Brain pericyte (primary cell): ENCODE results near the gene LMAN2.
"Not testable (repeated sequence)": the region's sequence is repeated elsewhere in the genome, so short reads cannot be mapped to it uniquely, and the experiment has no call there.

Experiments used
- DNase-seq: peaks from one replicate; pipeline ENCODE4 v3.0.0-alpha.2; 2012; ENCODE audit warnings: low read depth, low spot score

Gene LMAN2

DNA sequence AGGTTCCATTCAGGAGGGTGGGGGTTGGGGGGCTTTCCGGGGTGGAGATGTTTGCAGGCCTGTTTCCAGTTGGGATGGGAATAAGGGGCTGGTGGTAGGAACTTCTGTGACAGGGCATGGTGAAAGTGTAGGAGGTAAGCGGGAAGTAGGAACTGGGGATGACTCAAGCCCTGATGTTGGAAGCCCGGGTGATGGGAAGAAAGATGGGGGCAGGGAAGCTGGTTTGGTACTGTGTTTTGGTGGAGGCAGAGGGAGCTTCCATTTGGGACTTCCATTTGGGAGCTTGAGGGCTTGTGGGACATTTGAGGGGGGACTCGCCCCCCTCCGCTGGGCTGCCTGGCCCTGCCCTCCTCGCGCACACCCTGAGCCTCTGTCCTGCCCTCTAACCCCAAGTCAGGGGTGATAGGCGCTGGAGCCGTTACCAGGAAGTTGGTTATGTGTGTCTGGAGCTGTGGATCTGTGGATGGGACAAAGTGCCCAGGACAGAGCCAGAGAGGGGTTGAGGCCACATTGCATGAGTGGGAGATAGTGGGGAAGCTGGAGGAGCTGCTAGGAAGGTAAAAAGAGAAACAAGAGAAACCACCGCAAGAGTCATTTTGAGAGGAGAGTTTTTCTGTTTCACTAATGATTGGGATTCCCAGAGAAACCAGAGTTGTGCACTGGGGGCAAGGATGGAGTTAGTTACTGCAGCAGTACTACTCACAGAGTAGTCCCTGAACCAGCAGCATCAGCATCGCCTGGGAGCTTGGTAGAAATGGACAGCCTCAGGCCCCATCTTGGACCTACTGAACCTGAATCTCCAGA is 12.9 kb upstream of the LMAN2 start:
- DNase-seq = no peak

DNA sequence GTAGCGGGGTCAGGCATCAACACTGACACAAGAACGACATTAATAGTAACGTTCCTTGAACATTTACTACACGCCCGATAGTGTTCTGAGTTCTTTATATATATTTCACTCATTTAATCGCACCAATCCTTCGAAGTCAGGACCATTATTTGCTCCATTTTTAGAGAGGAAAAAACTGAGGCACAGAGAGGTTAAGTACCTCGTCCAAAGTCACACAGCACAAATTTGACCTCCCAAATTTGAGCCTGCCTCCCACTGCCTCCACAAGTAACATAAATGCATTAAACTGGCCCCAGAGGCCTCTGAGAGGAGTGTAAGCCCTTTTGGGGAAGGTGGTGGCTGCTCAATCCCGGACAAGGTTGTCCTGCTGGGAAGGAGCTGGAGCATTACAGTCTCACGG is 12.1 kb upstream of the LMAN2 start:
- DNase-seq = no peak

DNA sequence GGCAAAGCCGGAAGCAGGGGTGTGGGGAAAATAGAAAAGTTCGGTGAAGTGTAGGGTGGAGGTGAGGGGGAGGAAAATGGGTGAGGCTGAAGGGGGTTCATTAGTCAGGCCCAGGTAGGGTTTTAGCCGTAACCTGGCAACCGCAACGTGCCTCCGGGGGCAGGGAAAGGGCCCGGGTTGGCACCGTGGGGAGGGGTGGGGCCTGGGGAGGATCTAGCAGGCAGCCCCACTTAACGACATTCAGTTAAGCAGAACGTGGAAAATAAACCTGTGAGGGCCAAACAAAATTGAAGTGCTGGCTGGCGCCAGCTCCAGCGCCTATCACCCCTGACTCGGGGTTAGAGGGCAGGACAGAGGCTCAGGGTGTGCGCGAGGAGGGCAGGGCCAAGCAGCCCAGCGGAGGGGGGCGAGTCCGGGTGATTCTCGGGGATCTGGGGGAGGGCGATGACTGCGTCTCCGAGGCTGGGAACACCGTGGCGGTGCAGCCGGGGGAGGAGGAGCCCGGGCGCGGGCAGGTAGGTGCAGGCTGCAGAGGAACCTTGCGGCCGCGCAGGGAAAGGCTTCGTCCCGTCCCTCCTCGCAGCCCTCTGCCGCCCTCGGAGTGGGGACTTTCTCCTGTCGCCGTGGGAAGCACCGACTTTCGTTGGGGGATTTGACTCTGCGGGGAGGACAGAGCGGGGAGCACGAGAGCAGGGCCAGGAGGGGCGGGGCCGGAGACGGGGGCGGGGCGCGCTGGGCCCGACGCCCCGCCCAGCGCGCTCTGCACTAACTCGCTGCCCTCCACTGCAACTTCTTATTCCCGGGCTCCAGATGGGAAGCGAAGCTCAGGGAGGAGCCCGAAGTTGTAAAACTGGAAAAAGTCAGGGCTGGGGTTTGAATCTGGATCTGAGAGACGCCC is 11.4 kb upstream of the LMAN2 start:
- DNase-seq = no peak

DNA sequence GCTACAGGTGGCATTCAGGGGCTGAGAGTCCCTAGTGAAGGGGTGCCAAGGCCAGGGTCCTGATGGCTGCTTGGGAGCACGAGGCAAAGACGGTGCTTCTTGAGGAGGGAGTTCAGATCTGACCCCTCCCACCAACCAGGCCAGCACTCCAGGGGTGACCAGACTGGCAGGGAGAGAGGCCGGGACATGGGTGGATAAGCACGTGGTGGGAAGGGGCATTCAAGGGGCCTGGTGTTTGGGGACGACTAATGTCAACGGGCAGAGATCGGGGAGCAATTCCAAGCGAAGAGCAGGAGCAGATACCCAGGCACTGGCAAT is 10.8 kb upstream of the LMAN2 start:
- no peak for DNase-seq

DNA sequence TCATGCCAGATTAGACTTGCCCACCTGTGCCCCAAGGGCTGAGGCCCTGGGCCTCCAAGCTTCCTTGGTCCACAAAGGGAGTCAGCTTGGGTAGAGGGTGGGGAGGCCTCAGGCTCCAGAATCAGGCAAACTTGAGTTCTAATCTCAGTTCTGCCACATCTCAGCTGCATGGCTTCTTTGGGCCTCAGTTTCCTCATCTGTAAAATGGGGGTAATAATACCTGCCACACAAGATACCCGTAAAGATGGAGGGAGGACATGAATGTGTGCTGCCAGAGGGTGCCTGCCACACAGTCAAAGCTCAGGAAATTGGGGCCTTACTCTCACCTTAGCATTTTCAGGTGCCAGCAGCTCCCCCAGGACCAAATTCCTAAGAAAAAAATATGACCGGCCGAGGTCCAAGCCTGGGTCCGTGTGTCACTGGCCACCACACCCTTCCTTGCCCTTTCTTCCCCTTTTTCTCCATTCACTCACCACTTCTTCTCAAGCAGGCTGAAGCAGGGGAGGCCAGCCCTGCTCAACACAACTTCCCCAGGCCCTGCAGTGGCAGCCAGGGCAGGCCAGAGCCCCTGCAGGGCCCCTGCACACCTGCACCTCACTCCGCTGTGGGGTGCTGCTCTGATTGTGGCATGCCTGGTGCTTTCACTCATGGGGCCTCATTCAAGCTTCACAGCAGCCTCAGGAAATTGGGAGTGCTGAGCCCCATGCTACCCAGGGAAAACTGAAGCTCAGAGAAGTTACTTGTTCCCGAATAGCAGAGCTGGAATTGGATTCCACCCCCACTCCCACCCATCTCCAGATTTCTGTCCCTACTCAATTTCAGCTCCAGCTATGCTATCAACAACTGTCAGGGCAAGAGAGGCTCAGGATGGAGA is 10.2 kb upstream of the LMAN2 start:
- no peak for DNase-seq

DNA sequence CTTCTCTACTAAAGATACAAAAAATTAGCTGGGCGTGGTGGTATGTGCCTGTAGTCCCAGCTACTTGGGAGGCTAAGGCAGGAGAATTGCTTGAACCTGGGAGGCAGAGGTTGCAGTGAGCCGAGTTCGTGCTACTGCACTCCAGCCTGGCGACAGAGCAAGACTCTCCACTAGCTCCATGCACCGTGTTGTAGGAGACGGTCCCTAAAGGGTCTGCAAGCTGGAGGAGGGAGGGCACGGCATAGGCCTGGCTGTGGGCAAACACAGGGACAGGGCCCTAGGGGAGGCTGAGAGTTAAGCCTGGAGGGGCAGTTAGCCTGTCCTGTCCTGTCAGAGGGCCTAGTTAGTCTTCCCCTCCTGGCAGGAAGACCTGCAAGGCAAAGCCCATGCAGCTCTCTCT is 9.3 kb upstream of the LMAN2 start:
- not testable (repeated sequence) for DNase-seq

DNA sequence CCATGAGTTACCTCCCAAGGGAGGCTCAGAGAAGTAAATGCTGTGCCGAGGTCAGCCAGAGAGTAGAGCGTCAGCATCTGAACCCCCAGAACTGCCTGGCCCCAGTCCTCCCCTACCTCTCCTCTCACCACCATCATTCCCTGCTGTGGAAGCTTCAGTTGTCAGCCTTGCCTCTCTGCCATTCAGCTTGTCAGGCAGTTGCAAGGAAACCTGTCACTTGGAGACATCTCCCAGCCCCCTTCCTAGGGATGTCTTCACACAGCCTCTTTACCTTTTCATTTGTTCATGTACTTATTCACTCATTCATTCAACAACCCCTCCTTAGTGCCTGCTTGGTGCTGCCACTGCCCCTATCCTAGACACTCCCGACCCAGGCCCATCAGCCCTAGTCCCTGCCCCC is 8.4 kb upstream of the LMAN2 start:
- no peak for DNase-seq

DNA sequence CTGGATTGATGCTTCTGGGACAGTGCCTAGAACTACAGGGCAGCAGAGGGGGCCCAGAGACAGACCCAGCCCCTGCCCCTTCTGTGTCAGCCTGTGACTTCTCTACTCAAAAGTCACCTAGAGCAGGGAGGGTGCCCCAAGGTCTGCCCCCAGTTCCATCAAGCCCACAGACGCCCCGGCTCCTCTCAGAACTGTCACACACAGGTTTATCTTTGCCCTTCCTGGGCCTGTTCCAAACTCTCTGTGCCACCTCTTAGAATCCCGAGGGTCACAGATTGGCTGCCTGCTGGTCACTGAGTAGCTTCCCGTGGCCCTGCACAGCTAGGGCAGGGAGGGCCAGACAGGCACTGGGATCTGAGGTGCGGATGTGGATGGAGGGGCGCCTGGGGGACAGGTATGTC is 8.0 kb upstream of the LMAN2 start:
- DNase-seq = no peak

DNA sequence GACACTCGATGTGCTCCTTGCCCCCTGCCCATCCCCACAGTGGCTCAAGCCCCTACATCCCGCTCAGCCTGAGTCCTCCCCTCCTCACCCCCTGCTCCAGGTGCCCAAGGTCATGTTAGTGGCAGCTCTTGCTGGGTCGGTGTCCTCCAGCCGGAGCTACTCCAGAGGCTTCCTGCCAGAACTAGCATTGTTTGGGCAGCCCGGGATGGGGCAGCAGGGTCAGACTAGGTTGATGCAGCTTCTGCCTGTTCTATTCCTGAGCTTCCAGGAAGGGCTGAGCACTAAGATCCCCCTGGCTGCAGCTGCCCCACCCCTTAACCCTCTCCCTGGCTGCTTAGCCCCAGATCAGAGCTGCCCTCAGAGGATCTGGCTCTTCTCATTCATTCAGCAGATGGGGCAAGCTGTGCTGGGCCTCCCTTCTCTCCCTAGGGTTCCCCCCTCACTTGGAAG is 6.9 kb upstream of the LMAN2 start:
- DNase-seq = no peak

DNA sequence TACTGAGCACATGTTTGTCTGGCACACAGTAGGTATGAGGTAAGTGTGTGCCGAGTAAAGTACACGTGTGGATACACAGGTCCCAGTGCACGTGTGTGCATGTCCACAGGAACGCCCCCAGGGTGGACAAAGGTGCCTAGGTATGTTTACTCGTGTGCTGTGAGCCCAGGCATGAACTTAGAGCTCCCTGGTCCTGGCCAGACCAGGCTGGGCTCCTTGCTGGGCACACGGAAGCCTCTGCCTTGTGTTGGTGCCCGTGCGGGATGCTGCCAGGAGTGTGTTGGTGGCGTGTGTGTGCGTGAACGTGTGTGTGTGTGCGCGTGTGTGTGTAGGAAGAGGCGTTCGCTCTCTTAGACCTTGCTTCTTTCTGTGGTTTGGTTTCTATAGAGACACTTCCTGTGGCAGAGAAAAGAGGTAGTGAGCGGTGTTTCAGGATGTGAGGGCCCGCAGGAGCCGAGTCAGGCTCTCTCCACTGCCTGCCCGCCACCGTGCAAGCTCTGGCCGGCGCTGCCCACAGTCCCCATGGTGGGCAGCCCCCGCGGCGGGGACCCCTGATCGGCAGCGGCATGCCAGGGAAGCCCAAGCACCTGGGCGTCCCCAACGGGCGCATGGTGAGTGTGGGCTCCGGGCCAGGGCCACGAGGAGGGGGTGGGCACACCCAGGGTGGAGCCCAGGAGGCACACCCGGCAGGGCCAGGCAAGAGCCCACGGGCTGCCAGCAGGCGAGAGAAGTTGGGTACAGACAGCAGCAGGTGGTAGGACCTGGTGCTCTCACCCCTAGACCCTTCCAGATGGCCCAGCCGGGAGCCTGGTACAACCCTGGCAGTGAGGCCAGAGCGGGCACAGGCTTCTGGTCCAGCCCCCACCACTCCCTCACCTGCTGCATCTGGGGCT is 6.2 kb upstream of the LMAN2 start, which contains the start of gene RGS14:
Gene RGS14, plus strand, starts transcription at position 466 of the 893 bp plus-strand sequence. Its CDS starts 101 bp downstream, at position 567.
- DNase-seq = no peak

DNA sequence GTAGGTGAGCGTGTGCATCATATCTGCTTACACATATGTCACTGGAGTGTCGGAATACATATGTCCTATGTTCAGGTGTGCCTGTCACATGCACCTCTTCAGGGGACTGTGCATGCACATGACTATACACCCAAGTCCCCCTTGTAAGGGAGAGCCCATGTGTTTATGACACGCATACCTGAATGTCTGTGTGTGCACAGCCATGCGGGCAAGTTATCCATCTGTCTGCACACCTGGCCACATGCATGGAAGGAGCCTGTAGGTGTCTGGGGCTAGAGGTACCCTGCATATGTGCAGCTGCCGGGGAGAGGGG is 5.6 kb upstream of the LMAN2 start:
- no peak for DNase-seq

DNA sequence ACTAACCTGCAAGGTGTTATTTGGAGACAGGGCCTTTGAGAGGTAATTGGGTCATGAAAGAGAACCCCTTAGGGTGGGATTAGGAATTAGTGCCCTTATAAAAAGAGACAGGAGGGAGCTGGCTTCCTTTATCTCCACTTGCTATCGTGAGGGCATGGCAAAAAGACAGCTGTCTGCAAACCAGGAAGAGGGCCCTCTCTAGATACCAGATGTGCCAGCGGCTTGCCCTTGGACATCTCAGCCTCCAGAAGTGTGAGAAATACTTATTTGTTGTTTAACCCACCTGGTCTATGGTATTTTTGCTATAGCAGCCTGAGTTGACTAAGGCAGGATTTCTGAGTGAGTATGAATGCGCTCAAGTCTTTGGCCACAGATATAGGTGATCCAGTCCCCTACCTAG is 5.3 kb upstream of the LMAN2 start:
- DNase-seq = no peak

DNA sequence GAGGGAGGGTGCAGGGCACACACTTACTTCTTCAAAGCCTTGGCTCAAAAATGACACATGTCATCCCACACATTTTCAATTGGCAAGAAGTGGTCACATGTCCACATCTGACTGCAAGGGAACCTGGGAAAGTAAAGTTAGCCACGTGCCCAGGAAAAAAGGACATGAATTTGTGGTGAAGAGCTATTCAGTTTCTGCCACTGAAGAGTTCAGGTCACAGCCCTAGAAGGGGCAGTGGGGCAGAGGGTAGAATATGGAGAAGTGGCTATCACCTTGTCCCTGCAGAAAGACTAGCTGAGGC is 4.3 kb upstream of the LMAN2 start:
- DNase-seq = no peak

DNA sequence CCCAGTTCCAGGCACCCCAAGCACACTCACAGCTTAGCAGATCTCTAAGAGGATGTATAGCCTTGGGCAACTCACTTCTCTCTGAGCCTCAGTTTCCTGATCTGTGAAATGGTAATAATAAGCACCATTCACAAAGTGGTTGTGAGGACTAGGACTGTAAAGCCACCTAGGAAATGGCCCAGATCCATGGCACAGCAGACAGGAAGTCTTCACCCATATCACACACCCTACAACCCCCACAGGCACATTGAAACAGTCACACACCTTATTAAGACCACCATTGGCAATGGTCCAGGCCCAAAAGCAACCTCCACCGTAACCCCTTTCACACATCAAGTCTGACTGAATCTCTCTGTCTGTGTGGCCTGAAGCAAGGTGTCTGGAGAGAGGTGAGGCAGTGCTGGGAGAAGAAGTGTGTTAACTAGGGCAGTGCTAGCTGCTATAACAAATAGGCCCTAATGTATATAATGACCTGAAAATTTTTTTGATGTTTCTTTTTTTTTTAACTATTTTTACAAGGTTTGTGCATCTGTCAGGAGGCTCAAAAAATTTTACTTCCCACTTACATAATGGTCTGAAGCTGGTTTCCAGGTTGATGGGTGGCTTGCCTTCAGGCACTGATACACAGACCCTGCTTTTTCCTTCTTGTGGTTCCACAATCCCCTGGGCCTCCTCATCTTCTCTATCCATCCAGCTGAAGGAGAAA is 3.8 kb upstream of the LMAN2 start:
- DNase-seq = no peak

DNA sequence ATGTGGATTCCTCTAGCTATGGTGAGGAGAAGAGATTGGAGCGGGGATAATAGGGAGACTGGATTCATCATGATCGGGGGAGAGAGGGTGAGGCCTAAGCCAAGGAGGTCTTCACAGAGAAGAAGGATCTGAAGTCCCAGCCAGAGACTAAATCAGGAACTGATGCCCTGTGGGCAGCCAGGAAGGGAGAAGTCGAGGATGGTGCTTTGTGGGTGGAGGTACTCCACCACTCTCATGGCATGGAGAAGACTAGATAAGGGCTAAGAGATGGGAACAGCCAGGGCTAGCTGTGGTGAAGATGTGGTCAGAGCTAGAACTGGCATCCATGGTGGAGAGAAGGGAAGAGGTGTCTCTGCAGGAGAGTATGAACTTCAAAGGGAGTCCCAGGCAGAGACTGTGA is 3.2 kb upstream of the LMAN2 start:
- DNase-seq = no peak

DNA sequence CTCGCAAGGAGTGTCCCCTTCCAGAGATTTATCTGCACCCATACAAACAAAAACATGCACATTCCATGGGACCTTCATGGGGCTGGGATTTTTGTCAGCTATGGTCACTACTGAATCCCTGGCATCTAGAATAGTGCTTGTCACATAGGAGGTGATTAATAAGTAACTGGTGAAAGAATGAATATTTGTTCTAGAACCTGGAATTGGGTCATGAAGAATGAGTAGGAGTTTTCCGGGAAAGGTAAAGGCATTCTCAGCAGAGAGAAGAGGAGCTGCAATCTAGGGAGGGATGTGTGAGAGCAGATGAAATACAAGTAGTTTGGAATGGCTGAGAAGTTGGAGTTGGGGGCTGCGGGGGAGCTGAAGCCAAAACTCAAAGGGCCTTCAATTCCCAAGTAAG is 2.8 kb upstream of the LMAN2 start:
- no peak for DNase-seq

DNA sequence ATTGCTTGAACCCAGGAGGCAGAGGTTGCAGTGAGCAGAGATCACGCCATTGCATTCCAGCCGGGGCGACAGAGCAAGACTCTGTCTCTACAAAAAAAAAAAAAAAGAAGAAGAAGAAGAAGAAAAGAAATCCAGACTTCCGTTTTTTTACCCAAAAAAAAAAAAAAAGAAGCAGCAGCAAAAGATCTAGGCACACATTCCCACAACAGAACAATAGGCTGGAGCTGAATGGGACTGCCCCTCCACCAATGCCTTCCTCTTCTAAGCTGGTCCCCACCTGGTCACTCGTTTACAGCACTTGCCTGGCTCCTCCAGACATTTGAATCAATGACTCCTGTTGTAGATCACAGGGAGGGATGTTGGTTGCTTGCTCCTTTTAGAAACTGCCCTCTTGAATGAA is 1.6 kb upstream of the LMAN2 start:
- DNase-seq = no peak

DNA sequence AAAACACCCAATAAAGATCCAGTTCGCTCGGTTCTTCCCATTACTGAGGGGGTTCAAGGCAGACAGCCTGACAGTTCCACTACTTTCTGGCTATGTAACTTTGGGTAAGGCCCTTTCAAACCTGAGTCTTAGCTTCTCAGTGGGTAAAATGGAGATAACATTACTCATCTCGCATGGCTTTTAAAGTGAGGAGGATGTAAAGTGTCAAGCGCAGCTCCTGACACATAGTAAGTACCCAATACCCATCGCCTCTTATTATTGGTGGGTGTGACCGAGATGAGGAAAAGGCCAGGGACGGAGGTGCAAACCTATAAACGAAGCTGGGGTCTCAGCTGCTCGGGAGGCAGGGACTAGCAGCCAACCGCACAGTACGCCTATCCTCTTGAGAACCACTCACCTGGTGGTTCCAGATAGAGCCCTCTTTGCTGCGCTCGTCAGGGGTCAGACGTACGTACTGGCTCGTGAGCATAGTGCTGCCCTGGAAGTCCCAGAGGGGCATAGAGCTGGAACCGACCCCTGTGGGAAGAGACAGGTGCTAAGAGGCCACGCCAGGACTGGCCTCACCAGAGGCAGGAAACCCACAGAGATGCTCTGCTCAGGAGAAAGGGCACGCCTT is 584 bp downstream of the LMAN2 start:
- DNase-seq = no peak

DNA sequence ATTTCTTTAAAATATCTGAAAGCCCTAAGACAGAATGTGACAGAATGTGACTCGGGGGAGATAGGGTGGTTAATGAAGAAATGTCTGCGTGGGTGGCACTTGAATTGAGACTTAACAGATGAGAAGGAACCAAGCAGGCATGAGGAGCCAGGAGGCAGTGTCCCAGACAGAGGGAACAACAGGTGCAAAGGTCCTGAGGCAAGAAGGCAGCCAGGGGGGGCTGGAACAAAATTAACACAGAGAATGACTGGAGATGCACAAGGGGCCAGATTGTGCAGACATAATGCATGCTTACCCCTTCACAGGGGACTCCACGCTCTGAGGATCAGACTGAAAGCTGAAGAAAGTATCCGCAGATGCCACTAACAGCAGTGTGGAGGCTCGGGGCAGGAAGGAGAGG is 1.7 kb downstream of the LMAN2 start:
- DNase-seq = no peak

DNA sequence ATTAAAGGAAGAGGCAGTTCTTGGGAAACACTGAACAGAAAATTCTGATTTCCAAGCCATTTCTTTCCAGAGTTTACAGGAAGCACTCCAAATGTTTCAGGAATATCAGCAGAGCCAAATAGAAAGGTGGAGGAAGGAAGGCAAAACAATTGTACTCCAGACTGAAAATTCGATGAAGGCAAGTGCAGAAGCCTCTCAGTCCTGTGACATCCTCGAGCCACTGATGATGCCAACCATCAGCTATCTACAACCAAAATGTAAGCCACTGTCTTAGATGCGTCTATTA is 2.2 kb downstream of the LMAN2 start:
- no peak for DNase-seq

DNA sequence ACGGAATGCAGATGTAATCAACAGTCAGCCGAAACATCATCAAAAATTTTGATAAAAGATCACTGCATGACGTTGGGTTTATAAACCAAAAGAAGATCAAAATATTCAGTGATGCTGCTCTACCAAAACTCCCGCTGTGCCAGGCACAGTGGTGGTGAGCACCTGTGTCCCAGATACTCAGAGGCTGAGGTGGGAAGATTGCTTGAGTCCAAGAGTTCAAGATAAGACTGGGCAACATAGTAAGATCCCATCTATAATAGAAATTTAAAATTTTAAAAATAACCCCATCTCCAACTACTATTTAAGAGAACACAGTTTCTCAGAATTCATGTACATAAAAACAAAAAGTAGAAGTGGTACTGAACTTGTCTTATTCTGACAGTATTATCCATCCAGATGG is 3.8 kb downstream of the LMAN2 start:
- no peak for DNase-seq
